ENCODE data around the gene TMEM186.
"Not testable (repeated sequence)": the region's sequence is repeated elsewhere in the genome, so short reads cannot be mapped to it uniquely, and the experiment has no call there.

Gene TMEM186, protein sequence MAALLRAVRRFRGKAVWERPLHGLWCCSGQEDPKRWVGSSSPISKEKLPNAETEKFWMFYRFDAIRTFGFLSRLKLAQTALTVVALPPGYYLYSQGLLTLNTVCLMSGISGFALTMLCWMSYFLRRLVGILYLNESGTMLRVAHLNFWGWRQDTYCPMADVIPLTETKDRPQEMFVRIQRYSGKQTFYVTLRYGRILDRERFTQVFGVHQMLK

DNA sequence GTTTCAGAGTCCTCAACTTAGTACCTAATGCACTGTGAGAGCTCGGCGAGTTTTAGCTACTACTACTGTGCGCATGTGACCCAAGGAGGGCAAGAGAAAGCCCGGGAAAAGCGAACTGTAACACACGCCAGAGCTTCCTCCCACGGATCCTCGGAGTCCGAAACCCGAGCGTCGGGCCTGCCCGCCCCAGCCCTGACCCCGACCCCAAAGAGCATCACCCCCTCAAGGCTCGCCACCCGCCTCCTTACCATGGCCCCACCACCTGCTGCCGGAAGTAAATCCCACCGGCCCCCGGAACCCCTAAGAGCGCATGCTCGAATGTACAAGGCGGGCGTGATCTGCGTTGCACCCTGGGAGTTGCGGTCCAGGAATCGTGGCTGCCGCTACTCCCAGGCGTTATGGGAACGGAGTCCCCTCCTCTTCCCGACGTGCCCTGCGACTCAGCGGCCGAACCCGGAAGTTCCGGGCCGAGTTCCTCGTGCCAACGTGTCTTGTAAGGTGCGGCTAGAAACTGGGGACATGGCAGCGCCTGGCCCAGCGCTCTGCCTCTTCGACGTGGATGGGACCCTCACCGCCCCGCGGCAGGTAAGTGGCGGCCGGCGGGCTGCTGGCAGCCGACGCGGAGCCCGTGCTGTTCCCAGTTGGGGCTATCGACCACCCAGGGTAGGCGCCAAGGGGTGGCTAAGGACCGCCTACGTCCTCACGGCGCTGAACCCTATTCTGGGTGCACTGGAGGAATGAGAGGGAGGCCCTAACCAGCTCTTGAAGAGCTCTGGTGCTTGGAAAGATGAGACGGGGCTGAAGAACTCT is at the start of gene TMEM186, which contains the start of gene PMM2:
TMEM186 (minus strand) TSS at position 276 of the 810 bp plus-strand sequence; CDS start at position 251, 25 bp downstream.
PMM2 (plus strand) TSS at position 476 of the 810 bp plus-strand sequence; CDS start at position 520, 44 bp downstream.
- DNase-seq (ENCODE audit: low read depth in 2 of 2, low spot score in 1 of 2) = peak; percentile 81 to 90

DNA sequence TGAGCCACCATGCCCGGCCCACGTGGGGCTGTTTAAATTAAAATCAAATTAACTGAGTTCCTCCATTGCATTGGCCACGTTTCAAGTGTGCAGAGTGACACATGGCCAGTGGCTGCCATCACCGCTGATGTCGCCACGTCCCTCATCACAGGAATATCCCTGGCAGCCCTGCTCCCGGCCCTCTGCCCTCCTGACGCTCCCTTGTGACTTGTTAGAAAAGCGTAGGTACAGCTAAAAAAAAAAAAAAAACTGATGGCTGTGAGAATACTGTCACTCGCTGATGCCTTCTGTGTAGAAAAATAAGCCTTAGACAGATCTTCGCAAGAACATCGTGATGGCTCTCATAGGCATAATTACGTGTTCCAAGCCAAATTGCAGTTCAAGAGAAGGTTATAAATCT is 49.7 kb upstream of the TMEM186 start:
- DNase-seq (ENCODE audit: low read depth in 2 of 2, low spot score in 1 of 2) = no peak

GRCh38 chr16:8846401-8846932 is 49.0 kb upstream of the TMEM186 start:
- DNase-seq (ENCODE audit: low read depth in 2 of 2, low spot score in 1 of 2) = no peak

DNA sequence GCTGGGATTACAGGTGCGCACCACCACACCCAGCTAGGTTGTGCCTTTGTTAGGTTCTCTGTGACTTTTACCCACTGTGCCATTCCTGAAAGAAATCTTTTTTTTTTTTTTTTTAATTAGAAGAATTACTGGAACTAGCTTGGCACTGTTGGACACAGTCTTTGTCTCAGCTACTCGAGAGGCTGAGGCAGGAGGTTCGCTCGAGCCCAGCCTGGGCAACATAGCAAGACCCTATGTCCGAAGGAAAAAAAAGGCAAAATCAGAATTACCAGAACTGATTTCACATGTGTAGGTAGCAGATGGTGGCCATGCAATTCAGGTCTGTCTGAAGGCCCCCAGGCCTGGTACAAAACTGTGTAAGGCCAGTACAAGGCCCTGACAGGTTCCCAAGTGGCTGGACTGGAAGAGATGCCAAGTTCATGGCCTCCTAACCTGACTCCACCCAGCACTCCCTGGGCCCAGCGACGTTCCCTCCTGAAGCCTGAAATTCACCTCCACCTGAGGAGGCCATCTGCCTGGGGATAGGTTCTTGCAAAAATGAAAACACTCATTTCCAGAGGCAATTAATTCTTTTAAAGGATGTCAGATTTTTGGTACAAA is 48.4 kb upstream of the TMEM186 start:
- no peak for DNase-seq (ENCODE audit: low read depth in 2 of 2, low spot score in 1 of 2)

DNA sequence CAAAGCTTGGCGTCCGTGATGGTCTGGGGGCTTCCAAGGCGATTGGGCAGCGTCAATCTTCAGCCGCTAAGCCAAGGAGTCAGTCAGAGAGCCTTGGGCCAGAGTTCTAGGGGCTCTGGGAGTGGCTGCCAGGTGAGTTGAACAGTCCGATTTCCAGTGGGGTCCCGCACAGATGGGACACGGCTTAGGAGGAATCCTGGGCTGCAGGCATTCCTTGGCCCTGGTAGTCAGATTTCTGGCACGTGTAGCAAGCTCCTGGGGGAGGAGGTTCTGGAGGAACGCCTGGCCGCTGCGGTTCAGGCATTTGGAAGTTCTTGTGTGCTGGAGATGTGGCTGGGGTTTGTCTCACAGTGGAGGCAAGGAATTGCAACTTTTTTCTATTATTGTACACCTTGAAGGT is 45.9 kb upstream of the TMEM186 start:
- DNase-seq (ENCODE audit: low read depth in 2 of 2, low spot score in 1 of 2) = not testable (repeated sequence)

GRCh38 chr16:8842016-8842415 is 44.6 kb upstream of the TMEM186 start:
- not testable (repeated sequence) for DNase-seq (ENCODE audit: low read depth in 2 of 2, low spot score in 1 of 2)

DNA sequence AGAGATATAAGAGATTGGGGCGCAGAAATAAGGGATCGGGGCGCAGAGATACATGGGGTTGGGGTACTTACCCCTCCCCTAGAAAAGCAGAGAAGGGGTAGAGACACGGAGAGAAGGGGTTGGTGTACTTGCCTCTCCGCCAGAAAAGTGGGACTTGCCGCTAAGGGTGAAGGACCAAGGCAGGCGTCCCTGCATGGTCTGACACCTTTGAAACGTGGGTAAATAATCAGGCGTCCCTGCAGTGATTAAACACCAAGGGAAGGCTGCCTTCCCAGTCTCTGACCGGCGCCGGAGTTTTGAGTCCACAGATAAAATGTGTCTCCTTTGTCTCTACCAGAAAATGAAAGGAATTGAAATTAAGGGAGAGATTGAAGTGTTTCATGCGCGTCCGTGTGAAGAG is 40.2 kb upstream of the TMEM186 start:
- not testable (repeated sequence) for DNase-seq (ENCODE audit: low read depth in 2 of 2, low spot score in 1 of 2)

DNA sequence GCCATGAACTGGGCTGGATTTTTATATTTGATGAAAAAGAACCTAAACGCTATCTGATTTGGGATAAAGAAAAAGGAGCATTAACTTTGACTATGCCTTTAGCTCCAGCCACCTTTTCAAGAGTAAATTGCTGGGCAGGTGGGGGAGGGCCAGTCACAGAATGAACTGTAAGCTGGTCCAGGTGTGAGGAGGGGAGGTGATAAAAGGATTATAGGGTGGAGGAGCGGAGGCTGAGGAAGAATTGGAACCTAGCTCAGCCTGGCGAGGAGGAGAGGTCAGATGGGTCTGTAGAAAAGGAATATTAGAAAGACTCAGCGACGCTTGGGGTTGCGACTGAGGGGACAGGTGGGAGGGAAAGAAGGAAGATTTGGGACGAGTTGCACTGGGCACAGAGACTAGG is 39.4 kb upstream of the TMEM186 start:
- DNase-seq (ENCODE audit: low read depth in 2 of 2, low spot score in 1 of 2) = not testable (repeated sequence)

DNA sequence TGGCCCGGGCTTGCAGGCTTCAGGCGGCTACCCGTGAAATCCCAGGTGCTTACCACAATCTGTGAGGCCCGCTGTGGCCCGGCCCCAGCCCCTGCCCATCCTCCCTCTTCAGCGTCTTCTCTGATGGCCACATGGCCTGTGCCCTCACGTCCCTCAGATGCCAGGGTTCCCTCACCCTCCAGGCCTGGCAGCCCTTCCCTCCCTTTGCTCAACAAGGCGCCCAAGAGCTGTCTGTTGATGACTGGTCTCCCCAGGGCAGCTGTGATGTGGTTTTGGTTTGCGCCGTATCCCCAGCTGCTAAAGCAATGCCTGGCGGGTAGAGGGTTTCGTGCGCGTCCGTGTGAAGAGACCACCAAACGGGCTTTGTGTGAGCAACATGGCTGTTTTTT is 35.3 kb upstream of the TMEM186 start:
- no peak for DNase-seq (ENCODE audit: low read depth in 2 of 2, low spot score in 1 of 2)

- no peak for DNase-seq (ENCODE audit: low read depth in 2 of 2, low spot score in 1 of 2)
Observed at GRCh38 chr16:8831871-8832716, 34.7 kb upstream of the TMEM186 start.

GRCh38 chr16:8831450-8831849 is 34.0 kb upstream of the TMEM186 start:
- DNase-seq (ENCODE audit: low read depth in 2 of 2, low spot score in 1 of 2) = no peak

DNA sequence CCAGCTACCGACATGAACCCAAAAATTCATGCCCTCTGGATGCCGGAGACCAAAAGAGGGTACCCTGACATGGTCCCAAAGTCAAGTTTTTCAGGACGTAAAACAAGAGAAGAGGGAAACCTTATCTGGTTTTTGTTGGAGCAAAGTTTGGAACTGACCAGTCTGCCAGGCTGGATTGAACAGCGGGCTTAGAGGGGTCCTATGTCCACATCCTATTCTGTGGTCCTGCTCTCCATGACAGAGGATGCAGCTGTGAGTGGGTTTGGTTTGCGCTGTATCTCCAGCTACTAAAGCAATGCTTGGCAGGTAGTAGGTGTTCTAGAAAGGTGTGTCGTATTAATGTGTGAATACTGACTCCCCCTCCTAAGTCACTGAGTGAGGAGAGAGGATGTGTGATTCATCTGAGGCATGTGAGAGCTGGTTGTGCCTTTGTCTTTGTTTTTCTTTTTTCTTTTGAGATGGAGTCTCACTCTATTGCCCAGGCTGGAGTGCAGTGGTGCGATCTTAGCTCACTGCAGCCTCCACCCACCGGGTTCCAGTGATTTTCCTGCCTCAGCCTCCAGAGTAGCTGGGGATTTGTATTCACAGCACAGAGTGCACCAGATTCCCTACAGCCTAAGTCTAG is 31.2 kb upstream of the TMEM186 start:
- no peak for DNase-seq (ENCODE audit: low read depth in 2 of 2, low spot score in 1 of 2)

GRCh38 chr16:8826278-8826879 is 28.9 kb upstream of the TMEM186 start:
- no peak for DNase-seq (ENCODE audit: low read depth in 2 of 2, low spot score in 1 of 2)

- no peak for DNase-seq (ENCODE audit: low read depth in 2 of 2, low spot score in 1 of 2)
Observed at GRCh38 chr16:8822403-8822802, 25.0 kb upstream of the TMEM186 start.

GRCh38 chr16:8819411-8820034 is 22.1 kb upstream of the TMEM186 start:
- DNase-seq (ENCODE audit: low read depth in 2 of 2, low spot score in 1 of 2) = no peak

GRCh38 chr16:8818504-8819270 is 21.2 kb upstream of the TMEM186 start:
- DNase-seq (ENCODE audit: low read depth in 2 of 2, low spot score in 1 of 2) = no peak

- no peak for DNase-seq (ENCODE audit: low read depth in 2 of 2, low spot score in 1 of 2)
Observed at GRCh38 chr16:8816967-8817655, 19.7 kb upstream of the TMEM186 start.

GRCh38 chr16:8814095-8814806 is 16.8 kb upstream of the TMEM186 start:
- no peak for DNase-seq (ENCODE audit: low read depth in 2 of 2, low spot score in 1 of 2)
